HG03460 (cell line): ENCODE measurements around the gene GIGYF2.
A peak's percentile ranks its signal among the peaks of the same experiment; 100 is the strongest.
"Not testable (repeated sequence)": the region's sequence is repeated elsewhere in the genome, so short reads cannot be mapped to it uniquely, and the experiment has no call there.

Source experiments
- ATAC-seq: cut with Tn5 transposase; IDR thresholded peaks from one replicate; pipeline ENCODE4 v1.9.1; 2021; ENCODE audit not compliant: unreplicated experiment

Gene GIGYF2

GRCh38 chr2:232697059-232697806 lies at the start of gene GIGYF2:
Gene GIGYF2, plus strand, starts transcription at chr2:232697331. Its CDS starts 37,867 bp downstream, at chr2:232735198.
- peak; percentile 82 for ATAC-seq

GRCh38 chr2:232649033-232649432 lies 48.1 kb upstream of the GIGYF2 start:
- no peak for ATAC-seq

- no peak for ATAC-seq
Measured at GRCh38 chr2:232652505-232652851, 44.7 kb upstream of the GIGYF2 start.

- no peak for ATAC-seq
Measured at GRCh38 chr2:232653441-232653840, 43.7 kb upstream of the GIGYF2 start.

- ATAC-seq, result no peak
Measured at GRCh38 chr2:232655392-232655791, 41.7 kb upstream of the GIGYF2 start.

GRCh38 chr2:232658217-232658785 lies 38.8 kb upstream of the GIGYF2 start:
- no peak for ATAC-seq

- ATAC-seq, result no peak
Measured at GRCh38 chr2:232659359-232659758, 37.8 kb upstream of the GIGYF2 start.

- ATAC-seq, result no peak
Measured at GRCh38 chr2:232662486-232663260, 34.5 kb upstream of the GIGYF2 start.

- no peak for ATAC-seq
Measured at GRCh38 chr2:232666051-232666805, 30.9 kb upstream of the GIGYF2 start.

- no peak for ATAC-seq
Measured at GRCh38 chr2:232667989-232668583, 29.0 kb upstream of the GIGYF2 start.

GRCh38 chr2:232668805-232669444 lies 28.2 kb upstream of the GIGYF2 start:
- no peak for ATAC-seq

GRCh38 chr2:232672588-232672987 lies 24.5 kb upstream of the GIGYF2 start:
- ATAC-seq, result no peak

GRCh38 chr2:232674491-232674890 lies 22.6 kb upstream of the GIGYF2 start:
- no peak for ATAC-seq

- ATAC-seq, result no peak
Measured at GRCh38 chr2:232675381-232675780, 21.8 kb upstream of the GIGYF2 start.

- no peak for ATAC-seq
Measured at GRCh38 chr2:232680006-232680405, 17.1 kb upstream of the GIGYF2 start.

- ATAC-seq, result no peak
Measured at GRCh38 chr2:232681527-232681926, 15.6 kb upstream of the GIGYF2 start.

- ATAC-seq, result no peak
Measured at GRCh38 chr2:232683368-232683767, 13.8 kb upstream of the GIGYF2 start.

GRCh38 chr2:232685391-232685790 lies 11.7 kb upstream of the GIGYF2 start:
- not testable (repeated sequence) for ATAC-seq

- ATAC-seq, result no peak
Measured at GRCh38 chr2:232687382-232688160, 9.6 kb upstream of the GIGYF2 start.

- no peak for ATAC-seq
Measured at GRCh38 chr2:232688201-232688600, 8.9 kb upstream of the GIGYF2 start.
